ENCODE data around the gene NTN1.
A peak's percentile ranks its signal among the peaks of the same experiment; 100 is the strongest.

Gene NTN1

GRCh38 chr17:9287306-9287705 lies 266.0 kb downstream of the NTN1 start:
- DNase-seq = no peak

GRCh38 chr17:9290226-9290613 lies 268.9 kb downstream of the NTN1 start:
- DNase-seq = peak; percentile 13

GRCh38 chr17:9291912-9292560 lies 270.7 kb downstream of the NTN1 start:
- DNase-seq = peak; percentile 5

GRCh38 chr17:9292561-9292941 lies 271.2 kb downstream of the NTN1 start:
- no peak for DNase-seq

Data from stimulated activated naive CD4-positive, alpha-beta T cell treated with Interleukin-2 at 50 U/mL for 16 hours (primary cell).